Left lung (tissue), 10 donors: ENCODE measurements around the gene APOBR. TPM values are rescaled to one million over a fixed set of nuclear protein-coding genes. Genes with fewer than 3 reads are reported as not detected.
"Not testable (repeated sequence)": the region's sequence is repeated elsewhere in the genome, so short reads cannot be mapped to it uniquely, and the experiment has no call there.

Source experiments
- ATAC-seq: fragments of 200-7000 bp; cut with Tn5 transposase; one replicate; pipeline ENCODE4 v1.9.1; 2020; ENCODE audit warnings: moderate library complexity
- DNase-seq, 4 donors: peaks; one replicate each; pipeline ENCODE4 v3.0.0-alpha.2; 2013 to 2020
- H3K27ac ChIP-seq, 2 donors: fragments of 200-600 bp; sonication (generic) in 1 of 2; one replicate each; pipeline versions ENCODE4 v1.5.0 to v1.8.0; 2020 to 2021
- H3K27me3 ChIP-seq, 2 donors: fragments of 200-600 bp; sonication (generic) in 1 of 2; one replicate each; pipeline versions ENCODE4 v1.5.0 to v1.8.0; 2020 to 2021
- H3K36me3 ChIP-seq, 2 donors: fragments of 200-600 bp; sonication (generic) in 1 of 2; one replicate each; pipeline versions ENCODE4 v1.5.0 to v1.8.0; 2020 to 2021
- H3K4me1 ChIP-seq, 2 donors: fragments of 200-600 bp; one replicate each; pipeline ENCODE4 v1.8.0; 2021
- H3K4me3 ChIP-seq, 2 donors: fragments of 200-600 bp; sonication (generic) in 1 of 2; one replicate each; pipeline versions ENCODE4 v1.5.0 to v1.8.0; 2020 to 2021; ENCODE audit warnings: mild to moderate bottlenecking in 1 of 2
- H3K9me3 ChIP-seq, 2 donors: fragments of 200-600 bp; sonication (generic) in 1 of 2; one replicate each; pipeline versions ENCODE4 v1.5.0 to v1.8.0; 2020 to 2021
- intact Hi-C, 2 donors: fragments of 100-400 bp; cut with DNase I; formaldehyde crosslinking; loops; one replicate each; pipeline versions ENCODE4 v1.11.2 to v1.14.2; 2022
- polyA plus RNA-seq, 6 donors: library from polyadenylated mRNA; unstranded; fragments of 120-200 nt; gene quantifications; one replicate each; pipeline ENCODE4 v1.2.1, GENCODE V29; 2013; ENCODE audit not compliant: insufficient read length in 6 of 6
- total RNA-seq, 2 donors: library from RNA; stranded (reverse); fragmentation: NEBNext Ultra II Directional; extraction: Animal tissue kit (Norgen Biotek cat#: 25700); gene quantifications; one replicate each; pipeline ENCODE4 v1.2.1, GENCODE V29; 2021
- TF ChIP-seq, protein P1 (sequence below), 2 donors: fragments of 200-600 bp; sonication (generic) in 1 of 2; IDR thresholded peaks; one replicate each; pipeline versions ENCODE4 v1.5.0 to v1.8.0; 2021; ENCODE audit warnings: antibody characterized with exemption in 2 of 2
- donor health status: DM: no; HTN: yes; CAD: no.
- donor health status: DM: no; HTN: no; CAD: no.

APOBR gene
- total and polyA plus RNA-seq, 8 donors: 1.0 to 22.9 (median 1.5) TPM

DNA sequence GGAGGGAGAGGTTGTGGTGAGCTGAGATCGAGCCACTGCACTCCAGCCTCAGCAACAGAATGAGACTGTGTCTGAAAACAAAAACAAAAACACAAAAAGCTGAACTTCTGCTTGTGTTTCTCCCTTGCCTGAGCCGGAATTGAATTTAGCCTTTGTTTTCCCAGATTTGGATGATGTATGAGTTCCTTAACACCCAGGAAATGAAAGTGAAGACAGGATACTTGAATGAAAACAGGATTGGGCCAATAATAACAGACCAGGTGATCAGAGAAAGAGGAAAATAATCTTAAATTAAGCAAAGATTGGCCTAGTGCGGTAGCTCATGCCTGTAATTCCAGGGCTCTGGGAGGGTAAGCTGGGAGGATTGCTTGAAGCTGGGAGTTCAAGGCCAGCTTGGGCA lies 45.9 kb downstream of the APOBR start:
- Histone ChIP-seq H3K4me1 (peaks cover 11 to 34% of the 10 kb centered on the region in 2 donors), H3K36me3 (no peaks in the 10 kb centered on the region), H3K4me3 (no peak overlapping the region), H3K9me3 (no peaks in the 10 kb centered on the region), H3K27ac (no peak overlapping the region), H3K27me3 (no peaks in the 10 kb centered on the region)
- ATAC-seq (no peak), DNase-seq (no peak)
- intact Hi-C loops: no loop called here
- TF ChIP-seq, protein P1, sequence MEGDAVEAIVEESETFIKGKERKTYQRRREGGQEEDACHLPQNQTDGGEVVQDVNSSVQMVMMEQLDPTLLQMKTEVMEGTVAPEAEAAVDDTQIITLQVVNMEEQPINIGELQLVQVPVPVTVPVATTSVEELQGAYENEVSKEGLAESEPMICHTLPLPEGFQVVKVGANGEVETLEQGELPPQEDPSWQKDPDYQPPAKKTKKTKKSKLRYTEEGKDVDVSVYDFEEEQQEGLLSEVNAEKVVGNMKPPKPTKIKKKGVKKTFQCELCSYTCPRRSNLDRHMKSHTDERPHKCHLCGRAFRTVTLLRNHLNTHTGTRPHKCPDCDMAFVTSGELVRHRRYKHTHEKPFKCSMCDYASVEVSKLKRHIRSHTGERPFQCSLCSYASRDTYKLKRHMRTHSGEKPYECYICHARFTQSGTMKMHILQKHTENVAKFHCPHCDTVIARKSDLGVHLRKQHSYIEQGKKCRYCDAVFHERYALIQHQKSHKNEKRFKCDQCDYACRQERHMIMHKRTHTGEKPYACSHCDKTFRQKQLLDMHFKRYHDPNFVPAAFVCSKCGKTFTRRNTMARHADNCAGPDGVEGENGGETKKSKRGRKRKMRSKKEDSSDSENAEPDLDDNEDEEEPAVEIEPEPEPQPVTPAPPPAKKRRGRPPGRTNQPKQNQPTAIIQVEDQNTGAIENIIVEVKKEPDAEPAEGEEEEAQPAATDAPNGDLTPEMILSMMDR (IDR thresholded peaks at IDR 0.05): no peak

DNA sequence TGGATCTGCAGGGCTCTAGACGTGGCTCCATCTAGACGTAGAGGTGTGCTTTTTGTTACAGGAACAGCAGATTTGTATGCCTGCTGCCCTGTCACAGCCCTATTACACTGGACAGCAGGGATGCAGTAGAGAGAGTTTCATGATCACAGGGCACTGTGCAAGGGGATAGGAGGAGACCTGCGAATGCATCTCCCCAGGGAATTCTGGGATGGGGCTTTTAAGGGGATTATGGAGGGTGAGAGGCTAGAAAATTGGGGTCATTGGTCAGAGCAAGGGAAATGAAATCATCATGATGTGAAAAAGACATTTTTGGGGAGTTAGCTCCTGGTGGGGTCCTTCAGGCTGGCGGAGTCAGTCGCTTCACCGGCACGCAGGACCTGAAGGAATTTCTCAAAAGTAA lies 48.2 kb downstream of the APOBR start:
- no peak for ATAC-seq
- TF ChIP-seq, protein P1 (IDR thresholded peaks at IDR 0.05): no peak
- H3K4me3 ChIP-seq: no peak overlapping the region
- no peak for DNase-seq
- intact Hi-C loops: no loop called here
- H3K36me3 ChIP-seq: no peaks in the 10 kb centered on the region
- H3K27me3 ChIP-seq: no peaks in the 10 kb centered on the region
- peaks cover 0 to 24% of the 10 kb centered on the region in 2 donors for H3K4me1 ChIP-seq
- H3K27ac ChIP-seq: peak overlapping the region; percentile 53 to 75
- no peaks in the 10 kb centered on the region for H3K9me3 ChIP-seq

DNA sequence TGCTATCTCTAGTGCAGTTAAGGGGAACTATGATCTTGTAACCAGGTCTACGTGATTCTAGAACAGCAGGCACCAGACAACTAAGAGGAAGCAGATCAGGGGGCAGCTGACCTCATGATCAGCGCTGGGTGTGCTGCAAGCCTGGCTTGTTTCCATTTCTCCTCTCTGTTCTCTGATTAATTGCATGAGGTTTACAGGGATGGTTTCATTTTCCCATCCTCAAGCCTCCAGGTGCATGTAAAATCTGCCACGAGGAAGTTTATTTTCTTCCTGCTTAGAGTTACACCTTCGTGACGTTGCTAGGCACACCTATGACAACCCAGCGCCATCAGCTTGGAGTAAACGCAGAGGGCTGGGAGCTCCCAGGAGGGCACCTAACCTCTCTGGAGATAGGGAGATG lies 48.6 kb downstream of the APOBR start:
- Histone ChIP-seq H3K27ac (peak overlapping the region in 1 of 2 donors; percentile 75), H3K4me3 (no peak overlapping the region), H3K4me1 (peaks cover 0 to 24% of the 10 kb centered on the region in 2 donors), H3K9me3 (no peaks in the 10 kb centered on the region), H3K36me3 (no peaks in the 10 kb centered on the region), H3K27me3 (no peaks in the 10 kb centered on the region)
- ATAC-seq: peak; percentile 28
- DNase-seq: peak in 1 of 4 donors; percentile 71
- TF ChIP-seq, protein P1 (IDR thresholded peaks at IDR 0.05): no peak
- intact Hi-C loops: no loop called here

GRCh38 chr16:28544998-28545397 lies 50.6 kb downstream of the APOBR start:
- TF ChIP-seq, protein P1 (IDR thresholded peaks at IDR 0.05): no peak
- intact Hi-C loops: no loop called here
- Histone ChIP-seq H3K27me3 (no peaks in the 10 kb centered on the region), H3K9me3 (no peaks in the 10 kb centered on the region), H3K36me3 (no peaks in the 10 kb centered on the region), H3K4me1 (peaks cover 0 to 18% of the 10 kb centered on the region in 2 donors), H3K27ac (no peak overlapping the region), H3K4me3 (no peak overlapping the region)
- DNase-seq (no peak), ATAC-seq (no peak)

DNA sequence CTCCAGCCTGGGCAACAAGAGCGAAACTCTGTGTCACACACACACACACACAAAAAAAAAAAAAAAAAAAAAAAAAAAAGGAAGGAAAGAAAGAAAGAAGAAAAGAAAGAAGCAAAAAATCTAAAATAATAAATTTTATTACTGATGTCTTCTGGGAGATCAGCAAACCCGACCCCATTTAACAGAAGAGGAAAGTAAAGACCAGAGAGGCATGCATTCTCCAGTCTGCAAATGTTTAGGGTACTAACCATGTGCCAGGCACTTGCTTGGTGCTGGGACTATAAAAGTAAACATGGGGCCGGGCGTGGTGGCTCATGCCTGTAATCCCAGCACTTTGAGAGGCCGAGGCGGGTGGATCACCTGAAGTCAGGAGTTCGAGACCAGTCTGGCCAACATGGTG lies 51.5 kb downstream of the APOBR start:
- intact Hi-C loops, DNase-seq, H3K27me3 ChIP-seq, ATAC-seq, H3K36me3 ChIP-seq, H3K27ac ChIP-seq, H3K9me3 ChIP-seq, H3K4me3 ChIP-seq: not testable (repeated sequence)
- H3K4me1 ChIP-seq: peaks cover 0 to 18% of the 10 kb centered on the region in 2 donors

DNA sequence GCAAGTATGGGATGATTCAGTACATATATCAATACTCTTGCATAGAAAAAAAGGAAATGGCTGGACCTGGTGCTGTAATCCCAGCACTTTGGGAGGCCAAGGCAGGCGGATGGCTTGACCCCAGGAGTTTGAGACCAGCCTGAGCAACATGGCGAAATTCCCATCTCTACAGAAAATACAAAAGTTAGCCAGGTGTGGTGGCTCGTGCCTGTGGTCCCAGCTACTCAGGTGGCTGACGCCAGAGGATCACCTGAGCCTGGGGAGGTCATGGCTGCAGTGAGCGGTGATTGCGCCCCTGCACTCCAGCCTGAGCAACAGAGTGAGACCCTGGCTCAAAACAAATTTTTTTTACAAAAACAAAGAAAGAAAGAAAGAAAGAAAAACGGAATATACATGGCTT lies 52.2 kb downstream of the APOBR start:
- no peak overlapping the region for H3K4me3 ChIP-seq
- TF ChIP-seq, protein P1 (IDR thresholded peaks at IDR 0.05): no peak
- DNase-seq (no peak), ATAC-seq (no peak)
- H3K27me3 ChIP-seq: no peaks in the 10 kb centered on the region
- H3K27ac ChIP-seq: no peak overlapping the region
- no peaks in the 10 kb centered on the region for H3K9me3 ChIP-seq
- H3K36me3 ChIP-seq: no peaks in the 10 kb centered on the region
- peaks cover 0 to 18% of the 10 kb centered on the region in 2 donors for H3K4me1 ChIP-seq
- intact Hi-C loops: no loop called here
